Esophagus muscularis mucosa (tissue), 3 donors: ENCODE data around the gene KCNJ12.

Source experiments
- CTCF ChIP-seq, 3 experiments: fragments of 200-600 bp in 2 of 3; fragments of 450-650 bp in 1 of 3; sonication (generic) in 2 of 3; IDR thresholded peaks; one replicate each; pipeline ENCODE4 v1.5.1; 2017 to 2019; ENCODE audit warnings: antibody characterized with exemption in 3 of 3, mild to moderate bottlenecking in 2 of 3, moderate library complexity in 1 of 3
- POLR2A ChIP-seq: fragments of 450-650 bp; IDR thresholded peaks from one replicate; pipeline ENCODE4 v1.6.1; 2017; ENCODE audit warnings: antibody characterized with exemption, moderate library complexity, mild to moderate bottlenecking, low read depth
- POLR2AphosphoS5 ChIP-seq, 2 donors: sonication (generic); formaldehyde crosslinking; IDR thresholded peaks; one replicate each; pipeline ENCODE4 v1.6.1; 2017; ENCODE audit warnings: antibody characterized with exemption in 2 of 2

- TF ChIP-seq POLR2A (no peak), CTCF (IDR thresholded peaks at IDR 0.05) (no peak), POLR2AphosphoS5 (IDR thresholded peaks at IDR 0.05) (no peak)
These were observed 11.5 kb downstream of the KCNJ12 start for GRCh38 chr17:21387616-21388015.
